GM21619 (cell line): ENCODE measurements around the gene NSFL1C.
"Not testable (repeated sequence)": the region's sequence is repeated elsewhere in the genome, so short reads cannot be mapped to it uniquely, and the experiment has no call there.

ENCODE experiments used
- ATAC-seq: cut with Tn5 transposase; IDR thresholded peaks from one replicate; pipeline ENCODE4 v1.9.1; 2021; ENCODE audit not compliant: unreplicated experiment

The NSFL1C gene

DNA sequence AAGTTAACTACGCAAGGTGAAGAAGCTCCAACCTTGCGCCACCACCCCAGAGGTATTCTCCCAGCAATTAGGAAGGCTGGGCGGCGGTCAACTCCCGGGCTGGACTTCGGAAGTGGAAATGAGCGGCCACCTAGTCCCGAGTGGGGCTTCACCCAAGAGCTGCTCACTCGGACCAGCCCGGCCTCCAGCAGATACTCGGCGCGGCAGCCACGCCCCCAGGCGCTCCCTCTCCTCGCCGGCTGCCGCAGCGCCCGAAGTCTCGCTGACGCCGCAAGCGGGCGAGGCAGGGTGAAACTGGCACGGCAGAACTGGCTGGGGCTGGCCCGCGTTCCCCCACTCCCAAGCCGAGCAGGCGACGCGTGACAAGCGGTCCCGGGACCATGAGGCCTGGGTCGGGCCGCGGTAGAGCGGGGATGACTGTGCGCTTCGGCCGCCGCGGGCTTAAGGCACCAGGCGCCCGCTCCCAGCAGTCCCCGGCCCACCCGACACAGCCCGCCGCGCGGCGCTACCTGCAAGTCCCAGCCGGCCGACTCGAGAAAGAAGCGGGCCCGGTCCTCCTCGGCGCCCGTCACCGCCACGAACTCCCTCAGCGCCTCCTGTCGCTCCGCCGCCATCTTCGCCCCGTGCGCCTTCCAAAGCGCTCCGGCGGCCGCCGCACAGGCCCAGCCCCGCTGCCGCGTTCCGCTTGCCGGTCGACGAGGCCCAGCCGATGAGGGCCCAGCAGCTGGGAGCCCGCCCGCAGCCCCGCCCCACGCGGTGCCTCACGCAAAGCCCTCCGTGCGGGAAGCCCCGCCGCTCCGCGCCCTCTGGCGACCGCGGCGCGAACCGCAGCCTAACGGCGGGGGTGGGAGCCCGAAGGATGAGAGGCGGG, at the start of gene NSFL1C:
NSFL1C (minus strand) TSS at position 639 of the 871 bp plus-strand sequence; CDS start at position 614, 25 bp downstream.
- peak; percentile 83 for ATAC-seq

DNA sequence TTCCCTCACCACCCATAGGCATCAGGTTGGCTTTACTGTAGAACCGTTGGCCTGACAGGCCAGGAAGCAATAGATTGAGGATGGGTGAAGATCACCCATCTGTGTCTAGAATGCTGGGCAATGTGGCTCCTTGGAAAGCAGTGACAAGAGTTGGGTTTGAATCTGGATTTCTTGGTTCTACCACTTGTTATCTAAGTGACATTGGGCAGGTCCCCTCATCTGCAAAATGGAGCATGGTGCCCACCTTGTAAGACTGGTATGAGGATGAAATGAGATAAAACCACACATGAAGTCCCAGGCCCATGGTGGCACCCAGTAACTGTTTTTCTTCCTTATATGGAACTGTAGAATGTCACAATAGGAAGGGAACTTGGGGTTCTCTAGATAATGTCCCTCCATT, 47.2 kb upstream of the NSFL1C start:
- ATAC-seq = no peak

DNA sequence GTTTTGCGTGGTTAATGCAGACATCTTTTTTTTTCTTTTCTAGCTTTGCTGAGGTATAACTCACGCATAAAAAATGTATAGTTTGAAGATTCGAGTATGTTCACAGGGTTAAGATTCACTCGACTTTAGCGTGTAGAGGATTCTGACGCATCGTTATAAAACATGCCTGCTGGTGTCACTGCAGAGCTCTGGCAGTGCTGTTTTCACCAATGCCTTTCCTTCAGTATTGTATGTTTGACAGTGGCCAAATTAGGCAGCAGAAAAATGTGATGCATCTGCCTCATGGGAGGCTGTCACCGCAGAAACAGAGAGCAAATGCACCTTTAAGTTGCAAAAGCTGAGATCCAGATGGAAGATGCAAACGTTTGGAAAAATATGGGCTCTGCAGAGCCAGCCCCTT, 42.6 kb upstream of the NSFL1C start:
- no peak for ATAC-seq

DNA sequence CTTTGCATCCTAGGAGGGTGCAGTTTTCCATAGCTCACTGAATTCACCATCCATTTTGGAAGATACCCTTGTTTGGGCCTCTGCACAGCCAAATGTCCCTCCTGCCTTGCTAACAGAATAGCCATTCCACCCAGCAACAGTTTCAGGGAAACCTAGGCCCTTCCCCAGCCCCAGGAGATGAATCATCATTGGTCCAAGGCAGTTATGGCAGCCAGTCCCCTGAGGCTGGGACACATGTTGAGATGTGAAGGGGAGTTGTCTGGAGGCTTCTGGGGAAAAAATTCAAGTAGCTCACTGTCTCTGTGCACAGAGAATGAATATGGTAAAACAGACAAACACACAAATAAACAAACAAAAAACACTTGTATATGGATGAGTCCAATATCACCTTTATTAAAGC, 41.9 kb upstream of the NSFL1C start:
- ATAC-seq = no peak

DNA sequence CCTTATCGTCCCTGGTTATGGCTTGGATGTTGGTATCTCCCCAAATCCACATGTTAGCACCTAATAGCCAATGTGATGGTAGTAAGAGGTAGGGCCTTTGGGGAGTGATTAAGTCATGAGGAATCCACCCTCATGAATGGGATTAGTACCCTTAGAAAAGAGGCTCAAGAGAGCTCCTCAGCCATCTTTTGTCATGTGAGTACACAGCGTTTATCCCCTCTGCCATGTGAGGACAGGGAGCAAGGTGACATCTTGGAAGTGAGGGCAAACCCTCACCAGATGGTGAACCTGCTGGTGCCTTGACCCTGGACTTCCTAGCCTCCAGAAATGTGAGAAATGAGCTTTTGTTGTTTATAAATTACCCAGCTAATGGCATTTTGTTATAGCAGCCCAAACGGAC, 40.6 kb upstream of the NSFL1C start:
- no peak for ATAC-seq

DNA sequence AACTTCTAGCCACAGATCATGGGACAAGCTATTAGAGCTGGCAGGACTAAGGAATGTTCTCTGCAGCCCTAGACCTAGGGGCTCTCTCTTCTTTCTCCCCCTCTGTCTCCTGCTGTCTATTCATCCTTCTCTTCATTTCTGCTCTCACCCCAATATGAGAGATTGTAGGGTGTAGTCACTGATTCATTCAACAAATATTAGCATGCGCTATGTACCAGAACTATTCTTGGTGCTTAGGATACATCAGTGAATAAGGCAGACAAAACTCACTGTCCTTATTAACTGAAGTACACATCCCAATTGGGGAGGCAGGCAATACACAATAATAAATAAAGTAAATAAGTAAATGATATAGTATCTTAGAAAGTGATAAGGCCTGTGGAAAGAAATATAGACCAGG, 39.2 kb upstream of the NSFL1C start:
- ATAC-seq = no peak

DNA sequence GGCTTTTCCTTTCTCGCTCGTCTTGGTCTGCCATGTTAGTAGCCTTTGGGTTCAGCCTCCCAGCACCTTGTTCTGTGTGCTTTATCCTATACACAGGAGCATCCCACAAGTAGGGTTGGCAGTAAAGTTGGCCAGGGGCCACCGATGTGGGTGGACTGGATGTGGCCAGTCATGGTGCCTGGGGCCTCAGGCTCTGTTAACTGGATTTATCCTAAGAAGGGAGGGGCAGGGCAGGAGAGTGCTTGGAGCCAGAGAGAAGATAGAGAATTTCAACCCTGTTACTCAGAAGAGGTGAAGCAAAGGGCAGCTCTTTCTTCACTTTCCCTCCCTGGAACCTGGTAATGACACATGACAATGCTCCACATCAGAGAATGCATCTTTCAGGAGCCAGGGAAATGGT, 38.7 kb upstream of the NSFL1C start:
- ATAC-seq = no peak

DNA sequence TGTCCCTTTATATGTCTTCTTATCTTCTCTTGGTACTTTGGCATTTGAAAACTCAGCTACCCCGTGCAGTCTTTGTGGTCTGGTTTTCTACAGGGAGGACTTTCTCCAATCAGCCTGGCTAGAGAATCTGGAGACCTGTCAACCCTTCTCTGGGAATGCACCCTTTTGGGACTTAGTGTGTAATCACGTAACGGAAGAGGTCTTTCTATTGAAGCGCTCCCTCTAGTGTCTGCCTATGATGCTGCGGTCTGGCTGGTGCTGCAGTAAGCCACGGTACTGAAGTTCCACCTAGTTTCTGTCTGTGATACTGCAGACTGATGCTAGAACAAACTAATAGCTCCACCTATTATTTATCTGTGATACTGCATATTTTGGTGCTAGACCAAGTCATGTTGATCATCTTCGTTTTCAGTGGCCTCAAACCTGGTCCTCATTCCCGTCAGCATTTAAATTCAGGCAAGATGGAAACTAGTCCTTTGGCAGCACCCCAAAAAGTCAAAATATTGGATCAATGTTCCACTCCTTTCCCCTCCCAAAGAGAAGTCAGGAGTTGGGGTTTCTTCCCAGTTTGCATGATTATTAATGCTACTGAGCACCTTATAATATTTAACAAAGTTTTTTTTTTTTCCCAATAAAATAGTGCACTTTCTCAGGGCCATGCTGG, 37.0 kb upstream of the NSFL1C start:
- ATAC-seq = peak; percentile 98

DNA sequence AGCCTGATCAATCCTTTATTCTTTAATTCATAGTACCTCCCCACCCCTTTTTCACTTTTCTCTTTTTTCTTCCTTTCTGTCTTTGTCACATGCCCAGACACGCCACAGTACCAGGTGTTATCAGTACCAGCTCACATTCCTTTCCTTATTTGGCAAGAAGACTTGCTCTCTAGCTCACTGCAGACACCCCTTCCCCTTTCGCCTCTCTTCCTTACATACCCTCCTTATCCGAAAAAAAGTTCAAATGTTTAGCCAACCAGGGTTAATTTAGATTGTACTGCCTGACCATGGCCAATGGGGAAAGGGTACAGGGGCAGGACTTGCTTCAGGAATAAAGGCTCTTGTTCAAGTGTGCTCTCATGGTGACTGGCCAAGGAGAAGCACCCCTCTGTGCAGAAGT, 33.8 kb upstream of the NSFL1C start:
- no peak for ATAC-seq

DNA sequence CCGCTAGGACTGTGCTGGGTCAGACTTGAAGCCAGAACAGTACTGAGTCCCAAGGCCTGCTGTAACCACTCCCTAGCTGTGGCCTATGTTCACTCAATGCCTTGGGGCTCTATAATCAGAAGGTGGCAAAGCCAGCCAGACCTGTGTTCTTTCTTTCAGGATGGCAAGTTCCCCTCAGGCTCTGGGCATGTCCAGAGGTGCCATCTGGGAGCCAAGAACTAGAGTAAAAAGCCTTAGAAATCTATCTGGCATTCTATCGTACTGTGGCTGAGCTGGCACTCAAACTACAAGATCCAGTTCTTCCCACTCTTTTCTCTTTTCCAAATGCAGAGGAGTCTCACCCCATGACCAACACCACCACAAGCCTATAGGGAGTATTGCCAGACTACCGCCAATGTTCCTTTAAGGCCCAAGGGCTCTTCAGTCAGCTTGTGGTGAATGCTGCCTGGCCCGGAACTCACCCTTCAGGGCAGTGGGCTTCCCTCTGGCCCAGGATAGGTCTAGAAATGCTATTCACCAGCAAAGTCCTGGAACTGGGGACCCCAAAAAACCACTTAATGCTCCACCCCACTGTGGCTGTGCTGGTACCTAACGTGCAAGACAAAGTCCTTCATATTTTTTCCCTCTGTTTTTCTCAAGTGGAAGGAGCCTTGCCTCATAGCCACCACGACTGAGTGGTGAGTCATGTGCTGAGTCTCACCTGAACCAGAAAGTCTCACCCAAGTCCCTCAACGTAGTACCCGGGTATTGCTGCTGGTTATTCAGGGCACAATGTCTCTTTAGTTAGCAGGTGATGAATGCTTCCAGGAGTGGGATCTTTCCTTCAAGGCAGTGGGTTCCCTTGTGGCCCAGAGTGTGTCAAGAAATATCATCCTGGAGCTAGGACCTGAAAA, 33.1 kb upstream of the NSFL1C start:
- no peak for ATAC-seq

DNA sequence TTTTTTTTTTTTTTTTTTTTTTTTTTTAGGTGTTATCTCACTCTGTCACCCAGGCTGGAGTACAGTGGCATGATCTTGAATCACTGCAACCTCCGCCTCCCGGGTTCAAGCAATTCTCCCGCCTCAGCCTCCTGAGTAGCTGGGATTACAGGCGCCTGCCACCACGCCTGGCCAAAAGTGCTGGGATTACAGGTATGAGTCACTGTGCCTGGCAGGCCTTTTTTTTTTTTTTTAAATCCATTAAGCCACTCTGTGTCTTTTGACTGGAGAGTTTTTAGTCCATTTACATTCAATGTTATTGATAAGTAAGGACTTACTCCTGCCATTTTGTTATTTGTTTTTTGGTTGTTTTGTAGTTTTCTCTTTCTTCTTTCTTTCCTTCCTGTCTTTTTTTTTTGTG, 30.7 kb upstream of the NSFL1C start:
- ATAC-seq = not testable (repeated sequence)

DNA sequence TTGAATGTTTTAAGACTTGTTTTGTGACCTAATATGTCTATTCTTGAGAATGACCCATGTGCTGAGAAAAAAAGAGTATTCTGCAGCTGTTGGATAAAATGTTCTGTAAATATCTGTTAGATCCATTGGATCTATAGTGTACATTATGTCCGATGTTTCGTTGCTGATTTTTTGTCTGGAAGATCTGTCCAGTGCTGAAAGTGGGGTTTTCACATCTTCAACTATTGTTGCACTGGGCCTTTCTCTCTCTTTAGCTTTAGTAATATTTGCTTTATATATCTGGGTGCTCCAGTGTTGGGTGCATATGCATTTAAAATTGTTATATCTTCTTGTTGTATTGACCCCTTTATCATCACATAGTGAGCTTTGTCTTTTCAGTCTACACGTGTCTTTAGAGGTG, 30.3 kb upstream of the NSFL1C start:
- no peak for ATAC-seq

DNA sequence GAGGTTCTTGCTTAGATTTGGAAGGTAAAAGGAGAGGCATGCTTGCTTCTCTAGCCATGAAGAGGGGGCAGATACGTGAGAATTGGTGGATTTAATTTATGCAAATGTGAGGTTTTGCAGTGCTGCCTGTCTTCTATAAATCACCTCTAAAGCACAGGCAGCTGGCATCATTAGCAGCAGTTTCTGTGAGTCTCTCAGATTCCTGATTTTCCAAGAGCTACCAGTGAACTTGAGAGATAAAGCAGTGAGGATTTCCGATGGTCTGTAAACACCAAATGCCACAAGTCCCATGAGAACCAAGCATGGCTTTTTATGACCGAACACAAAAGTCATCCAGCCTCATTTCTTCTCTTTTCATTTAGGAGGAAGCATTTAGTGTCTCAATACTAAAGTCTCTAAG, 27.8 kb upstream of the NSFL1C start:
- no peak for ATAC-seq

DNA sequence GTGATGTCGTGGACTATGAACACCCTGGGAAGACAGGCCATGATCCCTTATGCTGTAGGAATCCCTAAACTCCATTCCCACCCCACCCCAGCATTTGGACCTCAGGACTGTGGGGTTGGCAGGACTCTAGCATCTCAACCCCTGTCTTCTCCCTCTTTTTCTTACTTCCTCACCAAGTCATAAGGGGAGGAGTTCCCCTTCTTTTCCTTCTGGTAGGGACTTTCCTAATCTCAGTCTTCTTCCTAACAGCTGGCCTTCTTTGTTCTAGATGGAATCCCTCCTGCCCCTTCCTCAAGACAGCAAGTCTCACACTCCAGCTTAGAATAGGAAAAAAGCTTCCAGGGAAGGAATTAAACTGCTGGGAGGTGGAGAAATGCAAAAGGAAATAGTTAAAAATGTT, 26.9 kb upstream of the NSFL1C start:
- ATAC-seq = no peak

DNA sequence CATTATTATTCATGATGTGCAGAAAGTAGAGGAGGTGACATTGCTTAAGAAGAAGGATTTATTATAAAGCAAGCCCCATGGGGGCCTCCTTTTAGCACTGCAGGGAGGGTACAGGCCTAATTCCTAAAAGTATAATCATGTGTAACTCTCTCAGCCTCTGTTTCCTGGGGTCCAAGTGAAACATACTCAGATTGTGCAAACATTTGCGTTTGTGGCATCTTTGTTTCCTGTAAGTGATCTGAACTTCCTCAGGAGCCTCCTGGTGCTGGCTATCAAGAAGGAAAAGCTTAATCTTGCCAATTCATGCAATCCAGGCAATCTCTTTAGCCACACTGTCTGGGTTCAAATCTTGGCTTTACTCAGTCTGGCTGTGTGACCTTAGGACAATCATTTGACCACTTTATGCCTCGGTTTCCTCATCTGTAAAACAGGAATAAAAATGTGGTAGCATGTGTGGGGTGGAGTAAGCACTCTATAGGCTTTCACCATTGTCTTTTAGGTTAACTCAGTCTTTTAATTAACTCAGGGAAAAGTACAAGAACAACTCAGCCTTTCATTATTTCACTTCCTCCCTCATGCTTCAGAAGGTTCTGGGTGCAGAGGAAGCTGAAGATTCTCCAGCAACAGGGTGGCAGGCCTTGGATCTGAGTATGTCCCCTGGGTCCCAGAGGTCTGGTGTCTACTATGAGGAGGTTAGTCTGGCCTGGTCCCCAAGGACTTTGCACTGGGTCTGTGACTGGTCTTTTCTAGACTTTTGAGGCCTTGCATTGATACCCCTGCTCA, 25.4 kb upstream of the NSFL1C start:
- no peak for ATAC-seq

DNA sequence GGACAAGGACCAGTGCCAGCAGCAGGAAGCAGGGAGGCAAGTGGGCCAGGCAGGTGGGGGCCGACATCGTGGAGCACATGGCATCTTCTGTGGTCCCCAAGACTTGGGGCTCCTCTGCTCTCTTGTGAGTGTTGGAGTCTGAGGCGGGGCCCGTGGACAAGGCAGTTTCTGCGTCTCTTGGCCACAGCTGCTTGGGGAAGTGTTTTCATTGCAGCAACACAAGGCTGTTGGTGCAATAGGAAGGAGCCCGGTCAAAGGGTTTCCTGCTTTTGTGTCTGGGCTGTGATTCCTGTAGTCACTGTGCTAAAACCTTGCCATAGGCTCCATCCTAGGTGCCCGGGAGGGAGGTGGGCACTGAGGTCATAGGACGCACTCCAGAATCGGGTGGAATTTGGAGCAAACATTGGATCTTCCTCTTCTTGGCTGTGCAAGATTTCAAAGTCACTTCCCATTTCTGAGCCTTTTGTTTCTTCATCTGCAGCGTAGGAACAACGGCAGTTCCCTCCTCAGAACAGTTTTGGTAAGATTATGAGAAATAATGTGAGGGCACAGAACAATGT, 24.7 kb upstream of the NSFL1C start, which contains the start of gene SIRPB2:
SIRPB2 (minus strand) TSS at position 140 of the 560 bp plus-strand sequence; CDS start at position 79, 61 bp downstream.
- ATAC-seq = no peak

DNA sequence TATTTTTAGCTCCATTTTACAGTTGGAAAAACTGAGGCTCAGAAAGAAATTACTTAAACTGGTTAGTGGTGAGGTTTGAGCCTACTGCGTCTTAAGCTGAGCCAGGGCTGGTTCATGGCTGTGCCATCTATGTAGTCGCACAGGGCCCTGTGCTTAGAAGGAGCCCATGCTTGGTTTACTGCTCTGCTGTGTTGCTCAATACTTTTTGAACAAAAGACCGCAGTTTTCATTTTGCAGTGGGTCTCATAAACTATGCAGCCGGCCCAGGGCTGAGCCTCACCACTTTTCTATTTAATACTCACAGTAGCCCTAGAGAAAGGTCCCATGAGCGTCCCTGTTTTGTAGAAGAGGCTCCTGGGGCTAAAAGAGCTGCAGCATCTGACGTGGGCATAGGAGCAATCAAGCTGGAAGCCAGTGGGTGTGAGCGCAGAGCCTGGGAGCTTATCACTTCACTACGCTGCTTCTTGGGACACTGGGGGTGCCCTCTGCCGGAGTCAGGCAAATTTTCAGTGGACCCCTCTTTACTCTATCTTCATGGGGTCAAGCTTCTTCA, 24.1 kb upstream of the NSFL1C start:
- ATAC-seq = no peak

DNA sequence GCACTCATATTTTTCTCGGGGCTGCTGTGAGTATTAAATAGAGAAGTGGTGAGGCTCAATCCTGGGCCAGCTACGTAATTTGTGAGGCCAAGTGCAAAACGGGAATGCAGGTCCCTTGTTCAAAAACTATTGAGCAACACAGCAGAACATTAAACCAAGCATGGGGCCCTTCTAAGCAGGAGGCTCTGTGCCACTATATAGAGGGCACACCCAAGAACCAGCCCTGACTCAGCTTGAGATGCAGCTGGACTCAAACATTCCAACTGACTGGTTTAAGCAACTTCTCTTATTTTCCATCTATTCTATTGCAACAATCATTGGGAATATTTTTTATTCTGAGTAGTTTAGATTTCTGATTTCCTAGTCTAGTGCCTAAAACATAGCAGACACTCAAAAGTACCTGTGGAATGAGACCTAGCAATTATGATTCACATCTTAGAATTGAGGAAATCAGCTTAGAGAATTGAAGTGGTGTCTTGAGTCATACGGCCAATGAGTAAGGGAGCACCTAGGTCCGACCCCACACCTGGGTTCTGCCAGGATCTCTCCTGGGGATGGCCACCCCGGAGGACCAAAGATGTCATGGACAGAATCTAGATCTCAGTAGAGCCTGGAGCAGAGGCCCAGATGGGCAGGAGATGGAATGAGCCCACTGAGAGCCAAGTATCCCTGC, 23.3 kb upstream of the NSFL1C start:
- no peak for ATAC-seq

DNA sequence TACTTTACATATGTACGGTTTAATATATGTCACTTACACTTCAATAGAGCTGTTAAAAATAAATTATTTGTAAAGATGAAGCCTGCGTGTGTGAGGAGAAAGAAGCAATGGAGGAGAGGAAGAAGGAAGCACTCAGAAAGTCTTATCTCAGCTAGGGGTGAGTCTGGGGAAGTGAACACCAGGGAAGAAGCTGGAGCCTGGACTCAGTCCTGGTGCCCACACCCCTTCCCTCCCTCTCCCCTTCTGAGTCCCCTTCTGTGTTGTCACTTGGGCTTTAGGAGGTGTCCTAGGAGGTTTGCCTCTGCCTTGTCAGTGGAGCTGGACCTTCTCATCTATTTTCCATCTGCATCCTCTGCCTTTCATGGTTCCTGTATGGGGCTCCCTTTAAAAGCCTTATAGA, 22.7 kb upstream of the NSFL1C start:
- no peak for ATAC-seq
